GM19397 (cell line): Measurements from ENCODE around the gene EPHB1.

Experiments
- ATAC-seq: cut with Tn5 transposase; IDR thresholded peaks from one replicate; pipeline ENCODE4 v1.9.1; 2021; ENCODE audit warnings: mild to moderate bottlenecking, moderate library complexity; ENCODE audit not compliant: unreplicated experiment

Gene EPHB1

DNA sequence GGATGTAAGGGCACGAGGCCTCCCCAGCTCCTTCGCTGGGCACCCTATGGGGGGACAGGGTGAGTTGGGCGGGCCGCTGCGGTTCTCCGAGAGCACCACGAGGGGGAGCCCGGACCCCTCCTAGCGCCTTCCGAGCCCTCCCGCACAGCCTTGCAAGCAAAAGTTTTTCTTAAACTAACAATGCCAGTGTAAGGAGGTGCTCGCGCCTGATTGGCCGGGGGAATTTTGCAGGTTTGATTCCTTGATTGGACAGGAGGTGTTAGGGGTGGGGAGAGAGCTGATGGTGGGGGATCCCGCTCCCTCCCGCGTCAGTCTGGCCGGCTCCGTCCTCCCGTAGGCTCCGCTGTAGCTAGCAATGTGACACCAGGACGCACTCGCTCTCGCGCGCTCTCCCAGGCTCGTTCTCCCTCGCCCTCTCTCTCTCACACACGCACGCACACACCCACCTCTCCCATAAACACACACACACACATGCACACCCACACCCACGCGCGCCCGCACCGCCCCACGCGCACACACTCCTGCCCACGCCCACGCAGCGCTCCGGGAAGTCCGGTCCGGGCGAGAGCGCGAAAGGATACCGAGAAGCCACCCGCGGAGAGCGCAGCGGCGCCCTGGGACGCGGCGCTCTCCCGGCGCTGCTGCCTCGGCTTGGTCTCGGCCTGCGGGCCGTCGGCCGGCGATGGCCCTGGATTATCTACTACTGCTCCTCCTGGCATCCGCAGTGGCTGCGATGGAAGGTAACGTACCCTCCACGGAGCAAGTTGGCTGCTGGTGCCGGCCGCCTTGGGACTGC is at the start of gene EPHB1:
EPHB1 (plus strand) TSS at position 311 of the 796 bp plus-strand sequence.
- peak; percentile 76 for ATAC-seq

DNA sequence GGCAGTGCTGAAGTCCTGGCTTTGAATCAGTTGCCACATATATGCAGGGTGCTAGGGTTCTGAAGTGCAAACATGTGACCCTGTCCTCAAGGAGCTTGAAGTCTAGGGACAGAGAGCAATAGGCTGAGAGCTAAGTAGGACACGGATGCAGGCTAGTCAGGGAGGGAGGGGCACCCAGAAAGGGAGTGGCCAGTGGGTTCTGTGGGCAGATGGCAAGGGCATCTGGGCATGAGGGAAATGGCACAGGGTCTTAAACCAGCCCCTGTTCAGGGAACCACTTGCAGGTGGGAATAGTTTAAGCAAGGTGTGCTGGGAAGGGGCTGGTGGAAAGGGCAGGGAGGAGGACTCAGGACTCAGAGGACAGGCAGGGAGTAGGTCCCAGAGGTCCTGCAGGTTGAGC is 46.4 kb upstream of the EPHB1 start:
- ATAC-seq, result no peak

DNA sequence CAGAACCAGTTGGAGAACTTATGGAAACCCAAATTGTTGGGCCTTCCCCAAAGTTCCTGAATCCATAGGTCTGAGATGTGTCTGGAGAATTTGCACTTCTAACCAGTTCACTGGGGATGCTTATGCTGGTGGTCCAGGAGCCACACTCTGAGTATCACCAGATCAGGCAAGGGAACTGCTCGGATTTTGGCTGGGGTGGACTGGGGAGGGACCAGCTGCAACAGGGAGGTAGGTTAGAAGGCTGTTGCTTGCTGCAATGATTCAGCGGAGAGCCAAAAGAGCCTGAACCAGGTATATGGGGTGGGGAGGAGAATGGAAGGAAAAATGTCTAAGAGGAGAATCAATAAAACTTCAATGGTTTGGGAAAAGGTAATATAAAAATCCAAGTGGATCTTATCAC is 45.9 kb upstream of the EPHB1 start:
- no peak for ATAC-seq

GRCh38 chr3:134749802-134750553 is 45.1 kb upstream of the EPHB1 start:
- ATAC-seq, result no peak

DNA sequence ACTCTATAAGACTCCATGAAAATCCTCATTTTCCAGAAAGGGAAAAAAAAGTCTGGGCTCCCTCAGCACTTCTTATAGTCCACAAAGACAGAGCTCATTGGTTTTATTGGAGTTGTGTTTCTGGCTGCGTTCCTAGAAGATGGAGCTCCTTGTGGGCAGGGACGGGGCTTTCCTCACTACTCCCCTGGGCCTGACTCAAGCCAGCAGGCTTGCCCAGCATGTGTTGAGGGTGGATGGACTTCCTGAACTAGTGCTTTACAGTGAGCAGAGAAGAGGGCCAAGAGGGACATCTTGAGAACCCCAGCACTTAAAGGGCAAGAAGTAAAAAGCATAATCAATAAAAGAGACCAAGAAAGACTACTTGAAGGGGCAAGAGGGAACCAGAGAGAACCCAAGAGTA is 43.2 kb upstream of the EPHB1 start:
- no peak for ATAC-seq

DNA sequence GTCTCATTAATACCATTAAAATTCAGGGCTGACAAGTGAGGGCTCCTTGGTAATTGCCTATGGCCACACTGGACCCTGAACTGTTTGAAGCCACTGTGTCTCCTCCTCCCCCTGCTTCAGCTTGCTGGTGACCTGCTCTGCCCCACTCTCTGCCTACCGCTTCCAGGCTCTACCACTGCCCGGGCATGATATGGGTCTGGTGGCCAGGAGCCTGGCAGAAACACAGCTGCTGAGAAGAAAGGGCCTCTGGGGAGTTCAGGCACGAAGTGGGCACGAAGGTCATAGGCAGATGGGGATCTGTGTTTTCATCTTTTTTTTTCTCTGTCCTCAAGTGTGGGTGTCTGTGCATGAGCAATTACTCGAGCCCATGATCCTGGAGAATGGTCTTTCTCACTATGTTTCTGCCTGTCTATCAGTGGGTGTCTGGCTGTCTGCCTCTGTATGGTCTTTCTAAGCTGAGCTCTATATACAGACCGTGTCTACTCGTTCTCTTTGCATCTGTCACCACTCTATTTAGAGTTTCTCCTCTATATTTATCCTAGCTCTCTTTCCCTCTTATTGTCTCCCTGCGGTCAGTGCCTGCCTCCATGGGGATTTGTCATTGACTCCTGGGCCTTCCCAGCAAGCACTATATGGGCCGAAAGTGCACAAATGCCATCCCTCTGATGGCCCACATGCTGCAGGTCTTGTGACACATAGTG is 42.1 kb upstream of the EPHB1 start:
- no peak for ATAC-seq

DNA sequence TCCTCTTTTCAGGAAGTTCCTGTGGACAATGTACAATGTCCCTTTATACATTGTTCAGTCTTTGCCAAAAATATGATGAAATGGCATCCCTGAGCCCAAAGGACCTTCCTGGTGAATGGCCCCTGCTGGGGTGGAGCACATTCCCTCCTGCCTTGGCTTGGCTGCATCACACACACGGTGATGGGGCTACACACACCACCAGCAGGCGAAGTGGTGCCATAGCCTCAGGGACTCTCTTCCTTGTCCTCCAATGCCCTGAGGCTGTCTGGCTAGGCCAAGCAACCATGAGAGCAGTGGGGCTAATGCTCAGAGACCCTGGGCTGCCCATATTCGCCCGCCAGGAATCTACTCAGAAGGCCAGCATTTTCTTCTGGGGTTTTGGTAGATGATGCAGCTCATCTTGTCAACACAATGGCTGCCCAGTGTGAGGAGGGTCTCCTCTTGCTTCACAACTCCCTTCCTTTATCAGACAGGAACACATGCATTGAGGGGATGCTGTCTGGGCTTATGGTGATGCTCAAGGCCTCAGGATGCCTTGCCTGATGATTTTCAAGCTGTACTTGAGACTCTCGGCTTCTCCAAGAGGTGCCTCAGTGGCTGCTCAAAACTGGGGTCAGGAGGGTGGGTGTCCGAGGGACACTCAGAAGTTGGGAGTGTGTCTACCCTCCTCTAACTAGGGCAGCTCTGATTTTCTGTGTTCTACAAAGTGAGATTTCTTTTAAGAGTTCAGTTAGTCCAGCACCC is 40.9 kb upstream of the EPHB1 start:
- ATAC-seq, result no peak

DNA sequence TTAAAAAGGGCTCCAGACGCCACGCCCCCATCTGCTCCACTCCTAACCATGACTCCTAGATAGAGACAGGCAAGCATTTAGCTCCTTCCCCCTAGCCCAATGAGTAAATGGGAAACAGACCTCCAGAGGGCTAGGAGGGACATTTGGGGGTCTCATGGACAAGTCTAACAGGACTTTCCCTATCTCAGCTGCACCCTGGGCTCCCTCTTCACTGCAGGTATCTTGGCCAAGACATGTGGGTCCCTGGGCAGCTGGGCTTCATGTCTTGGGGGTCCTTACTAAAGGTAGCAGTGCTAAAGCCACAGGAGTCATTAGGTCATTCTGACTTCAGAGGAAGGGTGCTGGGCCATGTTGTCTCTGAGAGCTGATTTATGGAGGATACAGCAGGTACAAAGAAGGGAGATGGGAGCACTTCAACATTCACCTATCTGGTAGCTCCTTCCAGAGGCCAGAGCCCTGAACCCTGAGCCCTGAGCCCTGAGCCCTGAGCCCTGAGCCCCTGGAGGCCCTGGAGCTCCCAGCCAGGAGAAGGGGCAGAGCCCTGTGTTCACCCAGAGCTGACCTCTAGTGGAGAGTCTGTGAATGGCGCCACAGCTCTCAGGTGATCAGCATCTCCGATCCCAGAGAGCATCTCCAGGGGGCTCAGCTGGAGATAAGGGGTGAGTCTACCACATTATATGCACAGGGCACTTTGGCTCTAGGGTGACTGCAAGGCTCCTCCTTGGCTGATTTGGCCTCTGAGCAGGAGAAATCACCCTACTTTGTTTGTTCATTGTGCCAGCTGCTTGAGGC is 40.1 kb upstream of the EPHB1 start:
- ATAC-seq, result peak; percentile 68

DNA sequence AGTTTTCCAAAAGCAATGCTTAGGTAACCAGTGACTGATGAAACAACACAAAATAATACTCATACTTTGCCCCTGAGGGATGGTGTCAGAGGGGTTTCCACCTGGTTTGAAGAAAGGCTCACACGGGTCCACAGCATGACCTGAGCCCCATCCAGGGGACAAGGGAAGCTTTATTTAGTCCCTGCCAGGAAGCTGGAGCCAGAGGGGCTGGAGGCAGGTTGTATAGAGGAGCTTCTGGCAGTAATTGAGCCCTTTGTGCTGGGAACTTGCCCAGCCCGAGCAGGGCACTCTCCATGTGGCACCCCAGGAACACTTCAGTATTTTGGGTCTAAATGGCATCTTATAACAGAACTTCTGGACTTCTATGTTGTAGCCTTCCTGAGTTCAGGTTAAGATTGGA is 39.2 kb upstream of the EPHB1 start:
- no peak for ATAC-seq

DNA sequence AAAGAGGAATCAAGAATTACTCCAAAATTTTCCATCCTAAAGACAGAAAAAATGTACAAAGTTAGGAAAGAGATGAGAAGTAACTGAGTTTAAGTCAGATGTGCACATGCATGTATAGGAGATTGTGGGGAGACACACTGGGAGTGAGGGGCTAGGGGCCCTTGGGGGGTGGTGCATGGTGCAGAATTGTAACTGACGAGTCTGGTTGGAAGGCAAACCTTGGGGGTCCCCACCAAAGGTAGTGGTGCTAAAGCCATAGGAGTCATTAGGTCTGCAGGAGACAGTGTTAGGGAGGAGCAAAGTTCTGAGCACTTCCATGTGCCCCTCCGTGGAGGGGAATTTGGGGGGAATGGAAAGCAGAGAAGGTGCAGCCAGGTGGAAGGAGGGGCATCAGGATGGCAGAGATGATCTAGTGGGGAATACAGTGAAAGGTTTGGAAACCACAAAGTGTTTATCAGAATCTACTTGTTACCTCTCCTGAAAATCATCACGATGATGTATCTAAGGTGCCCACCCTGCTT is 37.5 kb upstream of the EPHB1 start:
- ATAC-seq, result no peak

DNA sequence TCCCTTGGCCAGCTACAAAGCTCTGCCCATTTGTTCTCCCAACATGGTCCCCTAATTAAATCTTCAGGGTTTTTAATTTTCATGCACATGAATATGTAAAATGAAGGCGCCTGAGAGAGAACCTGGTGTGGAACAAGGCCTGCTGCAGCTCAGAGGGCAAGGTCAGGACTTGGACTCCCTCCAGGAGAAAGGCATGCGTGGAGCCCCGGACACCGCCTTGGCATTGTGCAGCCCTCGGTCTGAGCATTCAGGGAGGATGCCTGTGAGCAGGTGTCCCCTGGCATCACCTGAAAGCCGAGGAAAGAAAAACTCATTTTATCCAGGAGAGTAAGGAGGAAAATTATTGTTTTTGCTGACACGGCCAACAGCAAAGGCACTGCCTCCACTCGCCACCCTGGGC is 33.8 kb upstream of the EPHB1 start:
- no peak for ATAC-seq

DNA sequence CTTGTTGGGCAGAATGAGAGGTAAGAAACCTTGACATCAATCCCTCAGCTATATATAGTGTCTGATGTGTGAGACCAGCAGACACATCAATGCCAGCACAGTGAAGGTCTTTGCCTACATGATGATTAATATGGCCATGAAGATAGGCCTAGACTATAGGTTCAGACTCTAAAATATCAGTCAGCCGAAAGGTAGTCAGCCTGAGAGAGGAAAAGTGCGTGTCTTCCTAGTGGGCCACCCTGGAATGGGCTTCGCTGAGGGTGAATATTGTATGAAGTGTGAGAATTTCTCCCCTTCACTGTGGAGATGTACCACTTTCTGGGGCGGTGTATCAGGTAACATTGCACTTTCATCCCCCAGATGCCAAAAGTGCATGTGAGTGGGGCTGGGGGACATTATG is 33.0 kb upstream of the EPHB1 start:
- ATAC-seq, result no peak

DNA sequence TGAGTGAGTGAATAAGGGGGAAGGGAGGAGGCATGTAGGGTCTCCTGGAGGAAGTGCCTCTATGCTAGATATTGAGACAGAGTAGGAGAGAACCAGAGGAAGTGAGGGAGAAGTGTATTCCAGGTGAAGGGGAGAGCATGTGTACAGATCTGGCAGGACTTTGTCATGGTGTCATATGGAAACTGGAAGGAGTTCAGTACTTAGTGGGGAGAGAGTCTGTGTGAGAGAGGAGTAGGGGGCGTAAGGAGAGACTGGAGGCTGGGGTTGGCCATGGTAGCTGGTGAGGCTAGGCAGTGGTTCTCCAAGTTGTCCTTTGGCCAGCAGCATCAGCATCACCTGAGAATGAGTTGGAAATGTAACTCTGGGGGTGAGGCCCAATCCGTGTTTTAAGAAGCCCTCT is 29.6 kb upstream of the EPHB1 start:
- ATAC-seq, result no peak

GRCh38 chr3:134766290-134766689 is 28.8 kb upstream of the EPHB1 start:
- ATAC-seq, result no peak

- no peak for ATAC-seq
Observed at GRCh38 chr3:134768116-134768515, 26.9 kb upstream of the EPHB1 start.

GRCh38 chr3:134768837-134769236 is 26.2 kb upstream of the EPHB1 start:
- ATAC-seq, result no peak

GRCh38 chr3:134769287-134769868 is 25.7 kb upstream of the EPHB1 start:
- no peak for ATAC-seq

DNA sequence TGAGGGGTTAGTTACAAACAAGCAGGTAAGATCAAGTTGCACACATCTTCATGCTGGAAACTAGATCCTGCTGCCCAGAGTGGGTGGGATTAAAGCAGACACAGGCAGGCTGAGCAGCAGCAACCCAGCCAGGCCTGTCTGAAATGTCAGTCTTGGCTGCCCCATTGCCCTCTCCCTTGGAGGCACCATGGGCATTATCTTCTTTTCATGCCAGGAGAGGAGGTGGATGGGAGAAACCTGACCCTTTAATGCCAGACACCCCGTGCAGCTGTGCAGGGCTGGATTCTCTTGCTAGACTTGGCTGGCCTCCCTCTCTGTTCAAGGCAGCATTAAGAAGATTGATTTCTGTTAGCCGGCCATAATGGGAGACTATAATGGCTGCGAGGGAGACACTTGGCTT is 23.0 kb upstream of the EPHB1 start:
- no peak for ATAC-seq

DNA sequence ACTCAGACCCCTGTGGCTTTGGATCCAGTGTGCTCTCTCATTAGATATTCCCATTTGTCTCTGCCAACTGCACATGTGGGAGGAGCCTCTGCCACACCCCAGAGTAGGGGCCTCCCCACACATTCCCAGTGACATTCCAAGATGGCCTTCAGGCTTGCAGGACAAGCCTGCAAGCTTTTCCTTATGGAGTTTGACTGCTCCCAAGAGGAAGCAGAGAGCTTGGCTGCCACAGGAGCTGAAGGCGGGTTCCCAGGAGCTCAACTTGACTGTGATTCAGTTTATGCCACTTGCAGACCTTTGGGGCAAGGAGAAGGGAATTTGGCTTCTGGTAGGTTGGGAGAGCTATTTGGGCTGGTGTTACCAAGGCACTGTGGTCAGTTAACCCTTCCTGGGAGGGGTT is 22.5 kb upstream of the EPHB1 start:
- ATAC-seq, result no peak

DNA sequence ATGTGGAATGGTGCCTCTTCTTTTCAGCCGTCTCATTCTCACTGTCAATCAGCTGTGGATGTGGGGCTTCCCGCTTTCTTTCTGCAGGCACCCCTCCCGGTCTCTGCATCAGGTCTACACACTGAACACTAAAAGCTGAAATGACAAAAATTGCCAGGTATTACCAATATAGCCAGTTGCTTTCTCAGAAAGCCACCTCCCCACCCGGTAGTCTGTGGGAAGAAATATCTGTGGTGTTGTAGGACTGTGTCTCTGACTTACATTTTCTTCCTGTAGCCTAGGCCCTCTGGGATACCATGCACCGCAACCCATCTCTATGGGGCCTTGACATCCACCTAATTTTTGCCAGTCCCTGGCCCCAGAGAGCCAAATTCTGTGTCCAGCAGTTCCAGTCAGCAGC is 19.2 kb upstream of the EPHB1 start:
- ATAC-seq, result no peak
